GOT3 (cell line): ENCODE measurements around the gene NOD2.

Experiments used
- DNase-seq: peaks from one replicate; lab custom pipeline; 2025; ENCODE audit warnings: mixed read lengths; lab: John Stamatoyannopoulos, UW

Gene NOD2

DNA sequence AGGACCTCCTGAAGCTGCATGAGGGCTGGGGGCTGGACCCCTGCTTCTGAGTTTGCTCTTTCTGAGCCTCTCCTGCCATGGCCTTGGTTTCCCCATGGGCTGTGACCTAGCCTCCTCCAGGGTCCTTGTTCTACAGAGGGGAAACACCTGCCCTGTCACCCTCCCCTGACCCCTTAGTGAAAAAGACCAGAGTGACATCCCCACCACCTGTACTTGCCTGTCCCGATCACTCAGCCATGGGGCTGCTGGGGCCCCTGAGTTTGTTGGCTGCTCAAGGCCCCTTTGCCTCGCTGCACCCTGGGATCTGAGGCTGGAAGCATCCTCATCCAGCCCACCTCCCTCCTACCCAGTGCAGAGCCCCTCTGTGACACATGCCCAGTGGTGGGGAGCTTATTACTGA lies 800 bp downstream of the NOD2 start:
- no peak for DNase-seq

GRCh38 chr16:50695017-50696000 lies 1.9 kb downstream of the NOD2 start:
- DNase-seq, result no peak

DNA sequence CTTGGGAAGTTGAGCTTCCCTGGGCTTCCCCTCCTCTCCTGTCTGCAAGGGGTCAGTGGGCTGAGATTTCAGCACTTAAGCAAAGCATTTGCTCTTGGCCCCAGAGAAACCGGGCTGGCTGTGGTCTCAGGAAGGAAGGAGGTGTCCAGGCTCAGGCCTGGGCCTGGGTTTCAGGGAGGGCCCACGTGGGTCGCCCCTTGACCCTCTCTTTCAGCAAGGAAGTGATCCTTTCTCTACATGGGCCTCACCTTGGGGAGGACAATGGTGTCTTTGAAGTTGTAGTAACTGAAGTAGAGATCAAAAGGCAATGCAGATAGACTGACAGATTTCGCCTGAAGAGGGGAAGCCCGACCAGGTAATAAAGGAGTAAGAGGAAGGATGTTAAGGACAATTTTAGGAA lies 2.7 kb downstream of the NOD2 start:
- DNase-seq, result no peak

GRCh38 chr16:50696575-50697420 lies 3.4 kb downstream of the NOD2 start:
- no peak for DNase-seq

GRCh38 chr16:50697421-50697715 lies 4.0 kb downstream of the NOD2 start:
- DNase-seq, result no peak

DNA sequence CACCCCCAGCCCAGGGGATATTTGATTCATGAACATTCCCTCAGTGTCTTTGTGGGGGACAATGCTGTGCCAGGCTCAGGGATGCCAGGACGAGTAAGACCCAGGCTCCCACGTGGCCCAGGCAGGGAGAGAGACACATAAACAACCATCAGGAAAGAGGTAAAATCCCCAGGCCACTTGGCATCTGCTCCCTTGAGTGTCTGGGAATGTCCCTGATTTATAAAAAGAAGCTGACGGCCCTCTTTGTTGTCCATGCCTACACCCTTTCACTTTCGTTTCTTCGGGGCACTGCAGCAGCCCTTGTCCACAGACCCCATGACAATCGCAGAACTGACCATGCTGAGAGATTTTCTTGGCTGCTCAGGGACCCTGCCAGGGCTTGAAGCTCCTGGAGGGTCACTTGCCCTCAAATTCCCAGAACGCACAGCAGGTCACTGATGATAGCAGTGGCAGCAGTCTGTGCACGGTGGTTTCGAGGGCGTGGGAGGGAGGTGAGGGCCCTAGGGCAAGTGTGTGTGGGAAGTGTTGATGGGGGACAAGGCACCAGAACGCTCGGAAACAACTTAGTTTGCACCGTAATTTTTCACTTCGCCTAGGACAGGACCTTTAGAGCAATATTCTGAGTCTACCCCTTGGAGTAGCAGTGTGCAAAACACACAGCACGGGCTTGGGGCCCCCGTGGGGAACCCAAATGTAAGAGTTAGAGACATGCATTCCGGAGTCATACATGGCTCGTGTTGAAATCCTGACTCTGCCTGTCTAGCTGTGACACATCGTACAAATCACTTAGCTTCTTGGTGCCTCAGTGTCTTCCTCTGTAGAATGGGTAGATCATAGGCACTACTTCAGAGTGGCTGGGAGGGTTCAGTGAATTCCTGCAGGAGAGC lies 4.7 kb downstream of the NOD2 start:
- no peak for DNase-seq

GRCh38 chr16:50699326-50700159 lies 6.1 kb downstream of the NOD2 start:
- no peak for DNase-seq

GRCh38 chr16:50702725-50703124 lies 9.3 kb downstream of the NOD2 start:
- DNase-seq, result no peak

DNA sequence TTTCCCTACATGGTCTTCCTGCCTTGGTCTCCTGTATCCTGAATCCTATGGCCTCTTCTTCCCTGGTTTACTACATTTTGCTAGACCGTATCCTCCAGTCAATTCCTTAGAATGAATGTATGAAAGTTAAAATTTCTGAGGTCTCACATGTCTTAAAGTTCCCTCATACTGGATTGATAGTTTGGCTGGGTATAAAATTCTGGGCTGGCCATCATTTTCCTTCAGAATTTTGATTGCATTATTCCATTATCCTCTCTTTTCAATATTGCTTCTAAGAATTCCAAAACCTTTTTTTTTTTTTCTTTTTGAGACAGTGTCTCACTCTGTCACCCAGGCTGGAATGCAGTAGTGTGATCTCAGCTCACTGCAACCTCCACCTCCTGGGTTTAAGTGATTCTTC lies 10.8 kb downstream of the NOD2 start:
- DNase-seq, result no peak

DNA sequence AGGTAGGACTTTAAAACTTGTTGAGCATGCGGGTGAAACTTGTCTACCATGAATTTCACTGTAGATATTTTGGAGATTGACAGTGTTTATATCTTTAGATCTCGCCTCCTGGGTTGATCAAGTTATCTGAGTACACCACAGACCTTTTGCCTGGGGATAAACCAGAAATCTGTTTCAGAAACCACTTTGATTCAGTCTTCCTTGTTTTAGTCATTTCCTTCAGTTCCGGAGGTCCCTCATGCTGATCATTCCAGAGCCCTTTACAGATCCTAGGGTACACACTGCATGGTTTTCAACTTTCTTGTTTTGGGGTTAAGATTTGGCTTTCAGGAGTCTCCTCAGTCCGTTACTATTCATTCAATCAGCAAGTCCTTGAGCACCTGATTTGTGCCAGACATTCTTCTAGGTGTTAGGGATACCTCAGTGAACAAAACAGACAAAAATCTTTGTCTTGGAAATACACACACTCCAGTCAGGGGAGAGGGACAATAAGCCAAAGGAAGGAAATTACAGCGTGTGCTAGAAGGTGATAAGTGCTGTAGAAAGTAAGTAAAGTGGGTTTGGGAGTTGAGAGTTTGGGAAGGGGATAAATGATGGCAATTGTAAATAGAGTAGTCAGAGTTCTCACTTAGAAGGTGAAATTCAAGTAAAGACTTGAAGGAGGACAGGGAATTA lies 12.2 kb downstream of the NOD2 start:
- DNase-seq, result no peak

- no peak for DNase-seq
Measured at GRCh38 chr16:50706250-50706649, 12.8 kb downstream of the NOD2 start.

GRCh38 chr16:50708373-50709060 lies 15.1 kb downstream of the NOD2 start:
- no peak for DNase-seq

GRCh38 chr16:50709061-50709684 lies 15.8 kb downstream of the NOD2 start:
- no peak for DNase-seq

GRCh38 chr16:50709980-50710379 lies 16.6 kb downstream of the NOD2 start:
- no peak for DNase-seq

- no peak for DNase-seq
Measured at GRCh38 chr16:50711040-50711439, 17.6 kb downstream of the NOD2 start.

DNA sequence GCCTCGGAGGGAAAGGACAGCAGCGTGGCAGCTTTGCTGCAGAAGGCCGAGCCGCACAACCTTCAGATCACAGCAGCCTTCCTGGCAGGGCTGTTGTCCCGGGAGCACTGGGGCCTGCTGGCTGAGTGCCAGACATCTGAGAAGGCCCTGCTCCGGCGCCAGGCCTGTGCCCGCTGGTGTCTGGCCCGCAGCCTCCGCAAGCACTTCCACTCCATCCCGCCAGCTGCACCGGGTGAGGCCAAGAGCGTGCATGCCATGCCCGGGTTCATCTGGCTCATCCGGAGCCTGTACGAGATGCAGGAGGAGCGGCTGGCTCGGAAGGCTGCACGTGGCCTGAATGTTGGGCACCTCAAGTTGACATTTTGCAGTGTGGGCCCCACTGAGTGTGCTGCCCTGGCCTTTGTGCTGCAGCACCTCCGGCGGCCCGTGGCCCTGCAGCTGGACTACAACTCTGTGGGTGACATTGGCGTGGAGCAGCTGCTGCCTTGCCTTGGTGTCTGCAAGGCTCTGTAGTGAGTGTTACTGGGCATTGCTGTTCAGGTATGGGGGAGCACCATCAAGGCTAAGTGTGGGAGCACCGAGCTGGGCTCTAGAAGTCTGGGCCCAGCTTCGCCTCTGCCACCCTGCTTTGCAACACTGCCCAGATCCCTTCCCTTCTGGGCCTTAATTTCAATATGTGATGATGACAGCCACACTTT lies 18.6 kb downstream of the NOD2 start:
- DNase-seq, result no peak

DNA sequence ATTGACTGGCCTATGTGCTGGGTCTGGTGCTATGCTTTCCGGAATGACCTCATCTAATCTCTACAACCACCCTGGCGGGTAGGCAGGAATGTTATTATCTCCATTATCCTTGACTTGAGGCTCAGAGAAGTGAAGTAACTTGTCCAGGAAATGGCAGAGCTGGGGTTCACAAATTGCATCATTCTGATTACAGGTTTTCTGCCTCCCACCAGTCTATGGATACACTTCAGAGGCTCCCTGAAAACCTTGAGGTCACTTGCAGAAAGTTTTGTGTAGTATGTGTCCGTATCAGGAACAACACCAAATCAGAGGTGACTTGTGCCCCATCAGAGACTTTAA lies 19.1 kb downstream of the NOD2 start:
- DNase-seq, result no peak

GRCh38 chr16:50712956-50713355 lies 19.6 kb downstream of the NOD2 start:
- no peak for DNase-seq

- DNase-seq, result no peak
Measured at GRCh38 chr16:50717091-50717490, 23.7 kb downstream of the NOD2 start.
